HG03571 (cell line): Measurements from ENCODE around the gene LDB2.

Source experiments
- ATAC-seq: cut with Tn5 transposase; IDR thresholded peaks from one replicate; pipeline ENCODE4 v1.9.1; 2021; ENCODE audit not compliant: unreplicated experiment

The LDB2 gene

GRCh38 chr4:16844816-16845586, 53.4 kb downstream of the LDB2 start:
- ATAC-seq = no peak

- no peak for ATAC-seq
Measured at GRCh38 chr4:16843831-16844508, 54.5 kb downstream of the LDB2 start.

DNA sequence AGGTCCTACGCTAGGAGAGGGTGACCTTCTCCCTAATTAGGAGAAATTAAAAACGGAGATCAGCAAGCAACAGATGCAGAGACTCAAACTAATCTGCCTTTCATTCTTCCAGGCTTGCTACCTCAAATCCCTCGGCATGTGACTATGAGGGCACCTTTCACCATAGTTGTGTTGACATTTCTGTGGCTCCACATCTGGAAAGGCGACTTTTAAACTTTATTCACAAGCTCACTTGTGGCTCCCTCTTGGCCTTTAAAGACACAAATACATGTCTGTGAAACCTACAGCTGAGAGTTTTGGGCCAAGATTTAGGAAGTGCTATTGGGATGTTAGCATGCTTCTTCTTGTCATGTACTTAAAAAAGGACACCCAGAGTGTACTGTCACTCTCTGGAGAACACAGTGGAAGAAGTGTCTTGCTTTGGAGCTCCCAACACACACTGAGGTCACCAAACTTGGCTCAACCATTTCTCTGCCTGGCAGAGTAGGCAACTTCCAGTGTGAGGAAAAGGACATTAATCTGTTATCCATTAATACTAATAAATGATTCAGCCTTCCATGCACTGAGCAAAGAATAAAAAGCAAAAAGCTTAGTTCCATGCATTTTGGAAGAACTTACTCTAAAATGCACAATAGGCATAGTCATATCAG, 60.1 kb downstream of the LDB2 start:
- no peak for ATAC-seq

DNA sequence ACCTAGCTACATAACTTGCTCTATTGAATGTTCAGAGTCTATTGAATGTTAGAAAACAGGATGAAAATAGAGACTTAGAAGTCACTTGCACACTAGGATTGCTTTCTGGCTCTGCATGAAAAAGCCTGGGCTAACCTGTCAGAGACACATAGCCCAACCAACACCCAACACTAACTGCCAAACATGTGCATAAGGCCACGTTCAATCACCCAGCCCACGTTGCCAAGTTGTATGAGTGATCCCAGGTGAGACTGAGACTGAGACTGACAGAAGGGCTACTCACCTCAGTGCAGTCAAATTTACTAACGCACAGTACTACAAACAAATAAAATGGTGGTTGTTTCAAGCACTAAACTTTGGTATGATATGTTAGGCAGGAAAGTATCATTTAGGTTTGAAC, 61.0 kb downstream of the LDB2 start:
- ATAC-seq = no peak

- no peak for ATAC-seq
Measured at GRCh38 chr4:16836324-16836723, 62.1 kb downstream of the LDB2 start.

- no peak for ATAC-seq
Measured at GRCh38 chr4:16835597-16836247, 62.7 kb downstream of the LDB2 start.

GRCh38 chr4:16834814-16835213, 63.6 kb downstream of the LDB2 start:
- ATAC-seq = no peak

DNA sequence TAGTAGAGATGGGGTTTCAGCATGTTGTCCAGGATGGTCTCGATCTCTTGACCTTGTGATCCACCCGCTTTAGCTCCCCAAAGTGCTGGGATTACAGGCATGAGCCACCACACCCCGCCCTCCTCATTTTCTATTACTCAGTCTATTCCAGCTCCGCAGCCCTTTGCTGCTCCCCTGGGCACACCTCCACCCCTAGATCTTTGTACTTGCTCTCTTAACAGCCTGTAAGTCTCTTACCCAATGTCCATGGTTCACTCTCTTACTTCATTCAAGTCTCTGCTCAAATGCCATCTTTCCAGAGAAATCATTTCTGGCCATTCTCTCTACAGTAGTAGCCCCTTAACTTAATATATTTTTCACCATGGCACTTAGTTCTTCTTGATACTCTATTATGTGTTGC, 64.7 kb downstream of the LDB2 start:
- ATAC-seq = no peak

DNA sequence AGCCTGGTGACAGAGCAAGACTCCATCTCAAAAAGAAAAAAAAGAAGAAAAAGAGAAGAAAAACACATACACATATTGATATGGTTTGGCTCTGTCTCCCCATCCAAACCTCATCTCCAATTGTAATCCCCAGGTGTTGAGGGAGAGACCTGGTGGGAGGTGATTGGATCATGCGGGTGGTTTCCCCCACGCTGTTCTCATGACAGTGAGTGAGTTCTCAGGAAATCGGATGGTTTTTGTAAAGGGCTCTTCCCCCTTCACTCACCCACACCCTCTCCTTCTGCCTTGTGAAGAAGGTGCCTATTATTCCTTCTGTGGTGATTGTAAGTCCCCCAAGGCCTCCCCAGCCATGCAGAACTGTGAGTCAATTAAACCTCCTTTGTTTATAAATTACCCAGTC, 68.4 kb downstream of the LDB2 start:
- no peak for ATAC-seq

- no peak for ATAC-seq
Measured at GRCh38 chr4:16827794-16828724, 70.4 kb downstream of the LDB2 start.

- ATAC-seq = no peak
Measured at GRCh38 chr4:16827045-16827444, 71.4 kb downstream of the LDB2 start.

GRCh38 chr4:16826406-16826910, 72.0 kb downstream of the LDB2 start:
- no peak for ATAC-seq

DNA sequence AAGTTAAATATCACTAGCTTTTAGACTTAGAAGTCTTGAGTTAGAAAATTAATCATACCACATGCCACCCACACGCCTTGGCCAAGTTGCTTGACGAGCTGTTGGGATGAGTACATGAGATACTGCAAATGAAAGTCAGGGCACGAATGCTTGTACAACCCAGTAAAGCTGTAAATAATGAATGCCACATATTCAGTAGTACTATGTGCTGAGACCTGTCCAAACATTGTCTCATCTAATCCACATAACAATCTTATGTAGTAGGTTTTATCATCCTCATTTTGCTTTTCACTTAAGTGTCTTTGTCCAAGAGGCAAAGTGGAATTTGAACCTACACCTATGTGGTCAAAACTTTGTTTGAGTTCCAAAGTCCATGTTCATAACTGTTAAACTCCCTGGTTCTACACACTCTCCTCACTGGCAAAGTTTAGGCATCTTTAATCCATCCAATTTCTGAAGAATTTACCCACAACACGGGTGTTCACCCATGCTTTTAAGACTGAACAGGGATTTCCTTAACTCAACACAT, 74.1 kb downstream of the LDB2 start:
- ATAC-seq = no peak

DNA sequence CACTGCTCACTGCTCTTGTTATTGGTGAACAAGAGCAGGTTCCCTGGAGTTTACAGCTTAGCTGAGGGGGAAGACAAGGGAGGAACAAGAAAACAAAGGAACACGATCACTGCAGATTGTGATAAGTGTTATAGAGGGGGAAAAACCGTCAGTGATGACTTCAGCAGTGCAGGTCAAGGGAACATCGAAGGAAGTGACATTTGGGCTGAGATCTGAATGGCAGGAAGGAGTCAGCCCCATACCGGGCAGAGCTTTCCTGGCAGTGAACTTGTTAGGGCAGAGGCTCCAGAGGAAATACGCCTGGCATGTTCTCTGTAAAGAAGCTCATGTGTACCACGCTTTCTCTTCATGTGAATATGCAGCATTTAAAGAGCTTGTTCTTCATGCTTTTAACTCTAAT, 78.1 kb downstream of the LDB2 start:
- ATAC-seq = no peak

DNA sequence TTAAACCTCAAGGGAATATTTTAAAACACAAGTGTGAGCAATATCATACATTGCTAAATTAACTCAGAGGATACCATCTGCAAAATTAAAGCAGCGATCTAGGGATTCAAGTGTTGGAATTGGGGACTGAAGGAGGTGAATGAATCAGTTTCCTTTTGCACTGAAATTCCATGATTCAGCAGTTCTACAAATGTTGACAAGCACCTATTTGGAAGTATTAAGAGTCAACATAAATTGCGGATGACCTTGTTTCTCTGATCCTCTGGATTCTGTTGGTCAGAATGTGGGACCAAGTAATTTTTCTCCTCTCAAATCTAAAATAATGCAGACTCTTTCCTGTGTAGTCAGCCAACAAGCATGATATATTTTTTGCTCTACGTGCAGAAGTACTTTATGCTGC, 78.8 kb downstream of the LDB2 start:
- no peak for ATAC-seq

DNA sequence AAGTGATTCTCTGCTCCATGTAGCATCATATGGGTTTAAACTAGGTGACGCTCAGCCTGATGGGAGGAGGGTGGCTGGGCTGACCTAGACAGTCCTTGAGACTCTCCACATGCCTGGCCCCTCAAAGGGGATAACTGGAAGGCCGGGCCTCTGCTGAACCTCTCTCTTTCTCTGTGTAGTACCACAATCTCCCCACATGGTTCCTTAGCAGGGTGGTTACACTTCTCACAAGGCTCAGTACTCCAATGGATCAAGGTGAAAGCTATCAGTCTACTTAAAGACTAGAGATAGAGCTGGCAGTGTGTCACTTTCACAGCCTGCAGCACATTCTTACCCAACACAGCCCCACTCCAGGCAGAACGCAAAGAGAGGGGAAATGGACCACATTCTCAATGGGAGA, 80.4 kb downstream of the LDB2 start:
- no peak for ATAC-seq

GRCh38 chr4:16817286-16817685, 81.2 kb downstream of the LDB2 start:
- no peak for ATAC-seq

GRCh38 chr4:16814361-16814760, 84.1 kb downstream of the LDB2 start:
- ATAC-seq = no peak

GRCh38 chr4:16812041-16812440, 86.4 kb downstream of the LDB2 start:
- ATAC-seq = no peak

- no peak for ATAC-seq
Measured at GRCh38 chr4:16809943-16810342, 88.5 kb downstream of the LDB2 start.
